ENCODE data around the gene GRIFIN.

GRIFIN gene

GRCh38 chr7:2497500-2498336, 21.5 kb upstream of the GRIFIN start:
- H3K4me3 ChIP-seq (ENCODE audit: low read length), result no peak overlapping the region
- TF ChIP-seq CTCF (conservative IDR thresholded peaks at IDR 0.05; ENCODE audit: low read depth, low read length), result no peak
- DNase-seq (ENCODE audit: low read depth), result no peak

GRCh38 chr7:2497065-2497464, 20.9 kb upstream of the GRIFIN start:
- TF ChIP-seq CTCF (conservative IDR thresholded peaks at IDR 0.05; ENCODE audit: low read depth, low read length), result no peak
- H3K4me3 ChIP-seq (ENCODE audit: low read length), result no peak overlapping the region
- no peak for DNase-seq (ENCODE audit: low read depth)

GRCh38 chr7:2496375-2496774, 20.2 kb upstream of the GRIFIN start:
- no peak for DNase-seq (ENCODE audit: low read depth)
- no peak overlapping the region for H3K4me3 ChIP-seq (ENCODE audit: low read length)
- TF ChIP-seq CTCF (conservative IDR thresholded peaks at IDR 0.05; ENCODE audit: low read depth, low read length), result no peak

GRCh38 chr7:2495418-2496299, 19.5 kb upstream of the GRIFIN start:
- no peak for TF ChIP-seq CTCF (conservative IDR thresholded peaks at IDR 0.05; ENCODE audit: low read depth, low read length)
- no peak for DNase-seq (ENCODE audit: low read depth)
- H3K4me3 ChIP-seq (ENCODE audit: low read length), result no peak overlapping the region

GRCh38 chr7:2494191-2495130, 18.3 kb upstream of the GRIFIN start:
- TF ChIP-seq CTCF (conservative IDR thresholded peaks at IDR 0.05; ENCODE audit: low read depth, low read length), result no peak
- no peak overlapping the region for H3K4me3 ChIP-seq (ENCODE audit: low read length)
- no peak for DNase-seq (ENCODE audit: low read depth)

GRCh38 chr7:2493205-2494164, 17.3 kb upstream of the GRIFIN start:
- DNase-seq (ENCODE audit: low read depth), result no peak
- no peak for TF ChIP-seq CTCF (conservative IDR thresholded peaks at IDR 0.05; ENCODE audit: low read depth, low read length)
- no peak overlapping the region for H3K4me3 ChIP-seq (ENCODE audit: low read length)
